Left lobe of liver (tissue), 2 donors: ENCODE data around the gene NFIL3. TPM values are rescaled to one million over a fixed set of nuclear protein-coding genes. Genes with fewer than 3 reads are reported as not detected.
A peak's percentile ranks its signal among the peaks of the same experiment; 100 is the strongest.

Experiments
- ATAC-seq: fragments of 200-7000 bp; cut with Tn5 transposase; one replicate; pipeline ENCODE4 v1.9.1; 2020; ENCODE audit warnings: mild to moderate bottlenecking, moderate library complexity
- DNase-seq: peaks from one replicate; pipeline ENCODE4 v3.0.0-alpha.2; 2020; ENCODE audit warnings: low spot score
- total RNA-seq: library from RNA; stranded (reverse); gene quantifications from one replicate; pipeline ENCODE4 v1.2.1, GENCODE V29; 2021
- donor health status: DM: no; HTN: no; CAD: no; lungs with moderate emphysema.
- donor health status: DM: no; HTN: yes; CAD: no.

NFIL3 gene
- total RNA-seq, 1 donor from 2014 or later = 12.0 TPM

DNA sequence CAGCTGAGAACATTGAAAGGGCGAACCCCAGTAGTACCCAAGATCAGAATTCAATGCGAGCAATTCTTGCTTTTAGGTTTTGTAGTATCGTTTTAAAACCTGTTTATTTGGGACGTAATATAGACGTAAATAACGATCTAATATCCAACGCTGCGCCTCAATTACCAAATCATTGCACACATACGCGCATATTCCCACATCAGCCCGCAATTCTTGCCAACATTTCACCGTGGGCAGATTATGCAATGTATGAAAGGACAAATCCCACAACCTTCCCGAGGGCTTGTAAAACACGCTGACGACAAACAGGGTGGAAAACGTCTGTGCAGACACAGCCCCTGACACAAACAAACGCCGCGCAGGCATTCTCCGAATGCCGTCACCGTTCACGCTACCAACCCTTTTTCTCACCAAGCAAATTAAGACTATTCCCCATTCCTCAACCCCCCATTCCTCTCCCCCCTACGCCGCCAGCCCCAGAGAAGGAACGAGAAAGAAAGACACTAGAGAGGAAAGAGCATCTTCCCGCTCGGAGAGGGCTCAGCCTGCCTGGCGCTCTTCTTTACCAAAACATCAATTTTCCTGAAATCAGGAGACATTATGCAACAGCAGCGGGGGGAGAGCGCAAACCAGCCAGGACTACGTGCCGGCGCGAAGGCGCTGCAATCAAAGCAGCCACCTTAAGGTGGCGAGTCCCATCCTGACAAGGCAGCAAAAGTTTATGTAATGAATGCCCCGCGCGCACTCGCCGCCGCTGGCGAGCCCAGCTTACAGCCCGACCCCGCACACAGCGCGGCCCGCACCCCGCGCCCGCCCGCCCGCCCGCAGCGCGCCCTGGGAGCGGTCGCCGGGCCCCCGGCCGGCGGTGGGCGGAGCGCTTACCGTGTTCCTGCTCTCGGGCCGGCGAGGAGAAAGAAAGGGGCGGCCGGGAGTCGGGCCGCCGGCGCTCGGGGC, 597 bp downstream of the NFIL3 start:
- peak; percentile 20 for ATAC-seq

DNA sequence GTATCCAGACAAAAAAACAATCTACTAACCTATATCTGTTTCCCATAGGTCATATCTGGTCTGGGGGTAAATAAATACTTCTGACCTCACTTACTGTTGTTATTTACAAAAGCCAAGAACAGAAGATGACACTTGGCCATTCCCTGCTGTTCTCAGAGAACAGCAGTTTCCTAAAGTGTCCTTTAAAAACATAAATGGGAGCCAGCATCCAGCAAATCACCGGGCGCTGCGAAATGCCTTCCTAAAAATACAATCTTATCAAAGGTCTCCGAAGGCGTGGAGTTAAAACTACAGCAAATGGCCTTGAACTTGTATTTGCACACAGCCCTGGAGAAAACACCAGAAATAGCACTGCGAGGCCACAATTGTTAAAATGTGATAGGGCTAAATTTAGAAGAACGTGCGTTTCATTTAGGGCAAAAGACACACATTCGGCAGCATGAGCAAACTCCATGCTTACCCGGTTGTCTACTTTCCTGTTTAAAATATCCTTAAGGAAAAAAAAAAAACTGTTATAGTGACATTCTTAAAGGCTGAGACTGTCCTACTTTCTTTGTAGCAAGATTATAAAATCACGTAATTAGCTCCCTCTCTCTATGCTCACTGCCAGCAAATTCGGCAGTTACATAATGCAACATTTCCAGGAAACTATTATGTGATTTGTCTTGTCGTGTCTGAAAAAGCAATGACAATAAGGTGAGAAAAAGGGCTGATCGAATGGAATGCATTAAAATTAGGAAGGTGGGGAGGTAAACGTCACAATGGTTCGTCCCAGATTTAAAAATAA, 1.5 kb downstream of the NFIL3 start:
- ATAC-seq (no peak), DNase-seq (peak; percentile 58)

More for the DNA sequence above, 597 bp downstream of the NFIL3 start:
- DNase-seq = peak; percentile 84

DNA sequence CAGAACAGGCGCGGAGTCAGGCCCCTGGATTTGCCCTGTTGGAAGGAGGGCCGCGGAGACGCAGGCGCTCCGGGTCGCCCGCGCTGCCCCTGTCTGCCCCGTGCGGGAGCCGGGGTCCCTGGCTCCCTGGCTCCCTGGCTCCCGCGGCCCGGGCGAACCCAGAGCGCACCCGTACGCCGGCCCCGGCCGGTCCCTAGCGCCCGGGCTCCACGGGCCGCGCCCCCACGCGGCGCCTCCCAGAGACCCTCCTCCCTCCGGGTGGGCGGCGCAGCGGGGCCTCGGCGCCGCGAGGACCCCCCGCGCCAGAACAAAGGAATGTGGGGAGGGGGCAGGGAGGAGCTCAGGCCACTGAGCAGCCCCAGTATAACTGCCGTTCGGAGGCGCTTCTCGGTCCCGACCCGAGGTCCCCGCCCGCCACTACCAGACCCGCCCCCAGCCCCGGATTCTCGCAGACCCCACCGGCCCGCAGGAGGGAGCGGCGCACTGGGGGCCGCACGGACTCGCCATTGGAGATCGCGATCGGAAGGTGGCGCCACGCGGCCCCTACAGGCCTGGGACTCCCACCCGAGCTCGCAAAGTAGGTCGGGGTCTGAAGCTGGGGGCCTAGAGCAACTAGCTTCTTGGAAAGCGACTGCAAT, 2.4 kb downstream of the NFIL3 start:
- ATAC-seq (peak; percentile 10), DNase-seq (no peak)

DNA sequence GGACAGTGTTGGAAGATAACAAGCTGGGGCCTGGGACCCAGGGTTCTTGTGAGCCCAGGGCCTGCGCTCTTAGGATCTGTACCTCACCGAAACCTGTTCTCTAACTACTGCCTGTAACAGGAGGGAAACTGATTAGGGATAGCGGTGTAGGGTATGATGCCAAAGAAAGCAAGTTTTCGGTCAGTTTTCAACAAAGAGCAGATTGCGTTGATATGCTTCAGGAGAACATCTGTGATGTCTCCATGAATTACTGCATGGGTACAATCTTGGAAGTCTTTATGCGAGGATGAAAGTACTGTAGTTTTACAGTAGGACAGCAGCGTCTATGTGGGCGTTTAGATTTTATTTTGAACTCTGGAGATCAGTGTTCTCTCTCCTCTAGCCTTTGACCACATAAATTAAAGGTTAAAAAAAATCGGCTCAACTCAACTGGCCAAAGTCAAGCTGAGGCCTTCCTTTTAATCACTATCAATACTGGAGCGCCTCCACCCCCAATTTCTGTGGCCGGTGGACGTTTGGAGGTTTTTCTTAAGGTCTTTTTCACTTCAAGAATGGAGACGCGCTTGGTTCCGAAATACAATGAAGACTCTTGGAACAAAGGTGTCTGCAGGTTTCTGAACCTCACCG, 3.0 kb downstream of the NFIL3 start:
- DNase-seq = no peak
- ATAC-seq = peak; percentile 5

DNA sequence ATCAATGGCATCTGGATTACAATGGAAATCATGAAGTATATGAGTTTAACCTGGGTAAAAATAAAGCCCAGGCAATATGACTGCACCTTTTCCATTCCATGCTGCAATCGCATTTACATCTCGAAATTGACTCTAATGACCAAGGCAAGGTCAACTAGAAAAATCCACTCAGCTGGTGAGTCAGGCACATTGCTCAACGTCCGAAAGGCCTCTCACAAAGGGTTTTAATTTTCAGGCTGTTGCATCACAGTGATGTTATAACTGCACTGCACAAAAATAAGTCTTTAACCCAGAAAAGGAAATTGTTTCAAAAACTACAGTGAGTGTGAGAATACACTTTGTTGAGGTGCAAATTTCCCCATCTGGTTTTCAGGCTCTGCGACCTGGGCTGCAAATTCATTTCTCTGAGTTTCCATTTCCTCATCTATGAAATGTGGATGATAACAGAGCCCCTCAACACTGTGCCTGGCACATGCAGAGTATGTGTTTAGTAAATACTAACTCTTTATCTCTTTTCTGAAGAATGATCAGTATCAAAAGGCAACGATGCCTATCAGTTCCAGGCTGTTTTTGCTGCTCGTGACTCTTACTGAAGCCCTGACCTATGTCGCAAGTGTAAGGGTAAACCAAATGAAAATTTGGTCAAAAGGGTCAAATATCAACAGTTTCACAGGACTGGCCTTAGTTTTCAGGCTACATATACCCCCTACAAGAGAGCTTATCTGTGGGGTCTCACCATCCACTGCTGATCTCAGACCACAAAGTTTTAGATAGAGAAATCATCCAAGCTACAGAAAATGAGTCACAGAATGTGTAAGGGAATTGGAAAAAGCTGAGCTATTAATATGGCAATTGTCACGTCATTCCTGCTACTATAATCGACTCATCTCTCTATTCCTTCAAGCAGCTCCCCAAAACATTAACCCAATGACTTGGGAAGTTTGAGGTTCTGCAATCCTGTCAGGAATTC, 4.1 kb downstream of the NFIL3 start:
- peak; percentile 69 for DNase-seq
- ATAC-seq = peak; percentile 1

DNA sequence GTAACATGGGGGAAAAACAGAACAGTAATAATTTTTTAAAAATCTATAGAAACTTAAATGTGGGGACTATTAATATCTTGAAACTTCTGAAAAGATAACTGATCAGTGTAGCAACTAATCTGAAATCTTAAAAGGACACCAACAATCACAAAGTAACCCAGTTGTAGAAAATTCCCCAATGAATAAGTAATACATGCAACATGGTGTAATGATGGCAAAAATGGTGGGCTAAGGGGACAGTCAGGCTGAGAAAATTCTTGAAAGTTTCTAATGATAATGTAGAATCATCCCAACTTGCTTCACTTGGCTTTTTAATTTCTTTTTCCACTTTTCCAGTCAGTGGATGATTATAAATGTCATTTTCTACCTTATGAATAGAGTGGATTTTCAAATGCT, 5.4 kb downstream of the NFIL3 start:
- no peak for ATAC-seq
- DNase-seq = no peak

DNA sequence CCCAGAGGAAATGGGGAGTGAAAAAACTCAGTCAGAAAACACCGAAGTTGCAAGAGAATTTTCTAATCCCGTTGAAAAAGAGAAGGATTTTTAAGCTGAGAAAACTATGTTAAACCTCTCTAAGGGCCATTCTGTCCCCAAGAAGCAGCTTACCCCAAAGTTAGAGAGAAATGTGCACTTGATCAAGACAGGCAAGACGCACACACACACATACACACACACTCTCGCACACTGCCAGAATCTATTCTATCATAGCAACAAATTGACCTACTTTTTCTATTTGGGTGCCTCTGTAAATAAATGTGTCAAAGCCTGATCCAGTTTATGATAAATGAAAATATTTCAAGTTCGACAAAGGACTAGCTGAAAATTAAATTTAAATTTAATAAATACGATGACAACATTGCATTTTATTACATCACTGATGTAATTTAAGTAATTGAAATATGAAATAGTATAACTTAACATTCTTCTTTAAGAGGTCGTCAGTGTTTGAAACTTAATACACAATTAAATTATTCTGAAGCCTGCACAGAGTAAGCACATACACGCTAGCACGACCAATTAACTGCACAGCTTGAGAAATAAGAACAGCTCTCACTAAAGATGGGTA, 5.9 kb downstream of the NFIL3 start:
- ATAC-seq (peak; percentile 20), DNase-seq (peak; percentile 65)

DNA sequence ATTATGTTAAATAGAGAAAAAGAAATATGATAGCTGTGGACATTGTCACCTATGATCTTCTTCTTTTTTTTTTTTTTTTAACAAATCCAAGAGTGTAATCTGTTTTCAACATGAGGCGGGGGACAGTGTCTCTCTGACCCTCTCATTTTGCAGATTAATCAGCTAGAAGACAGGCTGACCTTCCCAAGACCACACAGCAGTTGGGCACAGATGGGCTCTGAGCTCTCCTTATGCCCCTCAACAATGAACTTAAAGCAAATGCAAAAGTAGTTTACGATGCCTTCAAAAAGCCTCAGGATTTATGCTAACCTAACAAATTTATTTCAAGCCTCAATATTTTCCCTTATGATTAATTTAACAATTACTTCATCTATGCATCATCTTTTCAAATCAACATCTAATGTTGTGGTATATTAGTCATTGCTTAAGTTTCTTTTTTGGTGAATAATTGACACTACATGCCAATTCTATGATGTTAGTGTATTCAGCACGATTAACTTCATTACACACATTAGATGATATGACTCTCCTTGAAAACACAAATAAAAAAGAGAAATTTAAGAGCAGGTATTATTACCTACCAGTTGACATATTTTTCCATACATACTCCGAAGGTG, 7.4 kb downstream of the NFIL3 start:
- ATAC-seq = no peak
- no peak for DNase-seq

DNA sequence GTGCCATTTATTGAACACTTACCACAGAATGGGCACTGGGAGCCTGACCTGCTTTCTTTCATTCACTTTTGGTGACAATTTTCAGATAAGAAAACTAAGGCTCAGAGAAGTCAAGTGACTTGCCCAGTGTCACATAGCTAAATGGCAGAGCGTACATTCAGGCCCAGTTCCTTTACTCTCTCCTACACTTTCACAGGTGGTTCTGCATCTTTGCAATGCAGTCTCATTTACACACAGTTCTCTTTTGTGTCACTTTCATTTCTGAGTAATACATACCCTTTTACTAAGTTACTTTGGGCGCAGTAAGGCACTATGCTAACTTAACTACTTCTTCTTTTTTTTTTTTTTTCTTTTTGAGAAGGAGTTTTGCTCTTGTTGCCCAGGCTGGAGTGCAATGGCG, 8.3 kb downstream of the NFIL3 start:
- ATAC-seq (no peak), DNase-seq (no peak)

DNA sequence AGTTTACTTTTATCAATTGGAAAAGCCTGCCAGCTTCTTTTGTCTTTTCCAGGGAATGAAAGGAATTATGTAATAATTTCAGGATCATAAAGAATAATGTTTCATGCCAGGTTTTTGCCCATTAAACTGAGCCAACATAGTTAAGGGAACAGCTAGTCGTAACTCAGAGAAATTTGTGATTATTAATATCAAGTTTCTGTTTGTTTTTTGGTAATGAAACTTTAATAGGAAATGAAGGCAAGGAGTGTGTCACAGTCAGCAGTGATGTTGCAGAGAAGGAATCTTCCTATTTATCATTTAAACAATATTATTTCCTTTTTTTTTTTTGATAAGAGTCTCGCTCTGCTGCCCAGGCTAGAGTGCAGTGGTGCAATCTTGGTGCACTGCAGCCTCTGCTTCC, 10.7 kb downstream of the NFIL3 start:
- DNase-seq (no peak), ATAC-seq (no peak)

DNA sequence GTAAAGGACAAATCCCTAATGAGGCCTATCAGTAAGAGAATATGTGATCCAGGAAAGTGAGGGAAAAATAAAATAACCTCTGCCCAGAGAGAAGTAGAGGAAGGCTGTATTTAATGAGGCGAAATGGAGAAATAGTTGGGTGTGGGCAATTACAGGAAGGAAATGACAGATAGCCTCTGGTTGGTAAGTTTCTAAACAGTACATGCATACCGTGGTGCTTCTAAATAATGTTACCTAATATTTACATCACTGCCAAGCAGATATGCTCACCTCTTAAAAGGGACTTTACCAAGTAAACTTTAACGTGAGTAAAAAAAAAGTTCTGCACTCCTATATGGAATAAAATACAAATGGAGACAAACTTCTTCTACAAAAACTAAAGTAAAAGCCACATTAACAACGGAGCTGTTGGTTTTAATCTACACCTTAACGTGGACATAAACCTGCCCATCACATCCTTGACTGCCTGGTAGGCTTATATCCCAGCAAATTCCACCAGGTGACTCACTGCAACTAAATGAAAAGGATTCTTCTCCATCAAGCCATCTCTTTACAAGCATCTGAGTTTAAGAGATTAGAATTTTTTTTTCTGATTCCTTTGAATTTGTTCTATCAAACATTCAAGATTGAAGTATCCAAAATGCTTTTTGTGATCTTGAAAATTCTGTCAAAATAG, 12.4 kb downstream of the NFIL3 start:
- DNase-seq (no peak), ATAC-seq (peak; percentile 21)

DNA sequence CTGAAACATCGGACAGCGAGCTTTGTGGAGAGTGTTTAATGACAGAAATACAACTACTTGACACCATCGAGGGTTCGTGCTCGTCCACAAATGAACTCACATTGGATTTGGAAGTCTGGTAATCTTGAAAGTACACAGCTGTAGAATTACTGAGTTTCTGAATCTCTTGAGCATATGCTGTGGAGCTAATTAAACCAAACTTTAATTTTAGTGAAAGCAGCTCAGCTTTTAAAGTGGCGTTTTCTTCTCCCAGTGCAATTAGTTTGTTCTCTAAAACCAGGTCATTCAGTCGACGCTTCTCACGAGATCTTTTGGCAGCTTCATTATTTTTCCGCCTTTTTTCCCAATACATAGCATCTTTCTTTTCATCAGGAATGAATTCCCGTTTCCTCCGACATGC, 13.5 kb downstream of the NFIL3 start:
- ATAC-seq (no peak), DNase-seq (no peak)

DNA sequence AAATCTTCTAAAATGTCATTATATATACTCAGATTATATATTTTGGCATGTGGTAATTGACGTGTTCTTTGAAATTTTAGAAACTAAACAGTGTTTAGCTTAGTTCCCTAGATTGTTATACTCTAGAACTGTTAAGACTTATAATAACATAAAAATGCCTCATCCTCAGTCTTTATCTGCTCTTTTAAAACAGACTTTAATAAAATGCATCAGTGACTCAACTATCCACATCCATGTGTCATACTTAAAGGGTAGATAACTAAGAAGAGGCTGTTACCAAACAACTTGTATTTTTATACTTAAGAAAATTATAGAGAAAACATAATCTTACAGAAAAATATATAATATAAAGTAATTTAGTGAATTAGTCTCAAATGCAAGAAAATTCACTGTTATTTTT, 15.2 kb downstream of the NFIL3 start:
- ATAC-seq (no peak), DNase-seq (no peak)

DNA sequence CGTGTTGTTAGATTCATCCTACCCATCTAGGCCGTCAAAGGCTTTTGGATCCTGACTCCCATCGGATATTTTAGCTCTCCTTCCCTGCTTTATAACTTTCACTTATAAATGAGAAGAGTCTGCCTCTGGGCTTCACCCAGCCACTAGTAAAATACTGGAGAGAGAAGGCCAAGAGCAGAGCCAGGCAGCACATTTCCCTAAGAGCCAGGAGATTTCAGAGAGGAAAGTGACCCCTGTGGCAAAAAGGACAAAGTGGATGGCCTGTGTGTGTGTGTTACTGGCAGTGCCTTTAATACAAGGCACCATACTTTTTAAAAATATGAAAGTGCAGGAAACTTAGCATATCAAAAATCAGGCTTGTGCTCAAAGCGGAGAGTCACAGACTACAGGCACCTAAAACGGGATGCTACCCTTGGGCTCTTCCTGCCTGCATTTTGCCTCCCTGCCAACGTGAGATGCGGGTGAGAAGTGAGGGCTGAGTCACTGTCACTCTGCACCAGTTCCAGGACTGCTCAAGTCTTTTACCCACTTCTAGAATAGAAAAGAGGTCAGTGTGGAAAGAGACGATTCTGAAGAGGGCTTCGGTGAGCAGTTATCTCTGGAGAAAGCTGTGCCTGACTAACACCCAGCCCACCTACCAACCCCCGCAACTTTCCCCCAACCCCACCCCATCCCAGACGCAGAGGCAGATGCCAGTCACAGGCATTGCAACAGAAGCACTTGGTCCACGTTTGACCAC, 15.9 kb downstream of the NFIL3 start:
- ATAC-seq (no peak), DNase-seq (no peak)

DNA sequence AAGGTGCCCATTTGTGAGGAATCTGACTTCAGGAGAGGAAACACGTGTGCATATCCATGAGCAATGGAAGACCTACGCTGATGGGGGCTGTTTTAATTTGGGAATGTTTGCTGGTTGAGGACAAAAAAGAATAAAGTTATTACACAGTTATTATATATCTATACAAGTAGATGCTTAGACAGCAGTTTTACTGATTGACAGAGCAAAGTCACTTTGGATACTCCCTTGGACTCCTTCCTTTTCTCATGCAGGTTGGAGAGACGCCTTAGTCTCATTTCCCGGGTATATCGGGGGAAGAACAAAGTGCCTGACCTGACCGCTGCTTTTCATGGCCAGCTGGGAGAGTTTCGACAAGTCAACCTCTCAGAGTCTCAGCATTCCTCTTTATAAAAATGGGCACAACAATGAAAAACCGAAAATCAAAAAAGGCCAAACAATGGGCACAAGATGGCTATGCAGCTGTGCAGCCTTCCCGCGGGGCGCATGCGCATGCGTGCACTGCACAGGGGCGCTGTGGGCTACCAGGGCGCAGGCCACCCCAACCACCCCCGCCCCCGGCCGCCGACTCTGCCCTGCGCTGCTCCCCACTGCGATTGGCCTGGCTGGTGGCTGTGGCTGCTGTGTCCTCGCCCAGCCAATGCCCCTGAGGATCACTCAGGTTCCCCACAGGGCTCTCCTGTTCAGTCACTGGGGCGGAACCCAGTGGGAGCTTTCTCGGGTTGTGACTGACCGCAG, 18.1 kb downstream of the NFIL3 start:
- no peak for DNase-seq
- no peak for ATAC-seq

DNA sequence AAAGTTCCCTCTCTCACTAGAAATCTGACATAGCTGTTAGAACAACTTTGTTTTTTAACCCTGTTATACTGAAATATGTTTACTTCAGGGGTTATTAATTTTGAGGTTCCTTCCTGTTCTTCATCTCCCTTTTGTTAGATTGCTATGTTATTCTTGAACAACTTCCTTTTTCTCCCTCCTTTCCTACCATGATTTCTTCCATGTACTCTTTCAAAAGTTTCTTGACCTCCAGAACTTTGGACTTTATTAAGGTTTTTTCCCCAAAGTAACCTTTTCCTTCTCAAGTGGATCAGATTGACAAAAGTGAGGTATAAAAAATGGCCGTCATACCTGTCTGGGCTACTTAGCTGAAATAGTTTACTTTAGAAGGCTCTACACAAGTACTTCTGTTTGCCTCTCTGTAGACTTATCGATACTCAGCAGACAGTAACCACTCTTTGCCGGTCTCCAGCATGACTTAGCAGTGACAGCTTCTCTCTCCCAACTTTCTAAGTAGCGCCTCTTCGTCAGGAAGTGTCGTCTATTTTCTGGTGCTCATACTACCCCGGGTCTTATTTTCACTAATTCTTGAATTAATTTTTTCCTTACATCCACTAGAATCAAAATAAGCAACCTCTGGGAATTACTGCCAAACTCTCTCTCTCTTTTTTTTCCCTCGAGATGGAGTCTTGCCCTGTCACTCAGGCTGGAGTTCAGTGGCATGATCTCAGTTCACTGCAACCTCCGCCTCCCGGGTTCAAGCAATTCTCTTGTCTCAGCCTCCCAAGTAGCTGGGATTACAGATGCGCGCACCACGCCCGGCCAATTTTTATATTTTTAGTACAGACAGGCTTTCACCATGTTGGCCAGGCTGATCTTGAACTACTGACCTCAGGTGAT, 19.7 kb downstream of the NFIL3 start:
- ATAC-seq = no peak
- DNase-seq = no peak
